HG02970 (cell line): ENCODE data around the gene ASB18.

ENCODE experiments used
- ATAC-seq: cut with Tn5 transposase; IDR thresholded peaks from one replicate; pipeline ENCODE4 v1.9.1; 2021; ENCODE audit warnings: mild to moderate bottlenecking, moderate library complexity, moderate number of reproducible peaks; ENCODE audit not compliant: unreplicated experiment, low FRiP score

The ASB18 gene

DNA sequence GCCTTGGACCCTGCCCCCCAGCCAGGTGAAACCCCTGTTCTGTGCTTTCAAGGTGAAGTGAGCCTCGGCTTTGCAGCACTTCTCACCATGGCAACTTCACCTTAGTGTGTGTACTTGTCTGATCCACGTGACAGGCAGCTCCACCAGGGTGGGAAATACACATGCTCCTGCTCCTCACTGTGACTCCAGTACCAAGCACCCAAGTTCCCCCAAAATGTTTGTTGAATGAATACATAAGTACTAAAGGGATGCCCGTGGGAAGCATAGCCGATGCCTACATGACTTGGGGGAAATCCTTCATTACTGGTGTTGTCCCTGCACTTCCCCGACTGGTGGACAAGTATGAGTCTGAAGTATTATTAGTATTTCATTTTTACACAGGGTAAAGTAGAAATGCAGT is 54.2 kb downstream of the ASB18 start:
- no peak for ATAC-seq

DNA sequence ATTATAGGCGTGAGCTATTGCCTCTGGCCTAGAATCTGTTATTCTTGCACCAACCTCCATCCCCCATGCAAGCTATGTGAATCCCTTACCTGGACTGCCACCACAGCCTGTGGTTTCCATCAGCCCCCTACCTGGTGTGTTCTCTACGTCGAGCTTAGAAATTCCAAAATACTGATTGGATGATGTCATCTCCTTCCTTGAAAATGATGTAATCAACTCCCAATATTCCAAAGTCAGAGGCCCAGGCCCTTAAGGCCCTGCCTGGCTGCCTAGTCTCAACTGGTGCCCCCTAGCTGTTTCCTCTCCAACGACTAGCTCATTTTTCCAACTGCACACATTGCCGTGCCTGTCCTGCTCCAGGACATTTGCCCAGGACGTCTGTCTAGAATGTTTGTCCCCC is 54.7 kb downstream of the ASB18 start:
- ATAC-seq: no peak

DNA sequence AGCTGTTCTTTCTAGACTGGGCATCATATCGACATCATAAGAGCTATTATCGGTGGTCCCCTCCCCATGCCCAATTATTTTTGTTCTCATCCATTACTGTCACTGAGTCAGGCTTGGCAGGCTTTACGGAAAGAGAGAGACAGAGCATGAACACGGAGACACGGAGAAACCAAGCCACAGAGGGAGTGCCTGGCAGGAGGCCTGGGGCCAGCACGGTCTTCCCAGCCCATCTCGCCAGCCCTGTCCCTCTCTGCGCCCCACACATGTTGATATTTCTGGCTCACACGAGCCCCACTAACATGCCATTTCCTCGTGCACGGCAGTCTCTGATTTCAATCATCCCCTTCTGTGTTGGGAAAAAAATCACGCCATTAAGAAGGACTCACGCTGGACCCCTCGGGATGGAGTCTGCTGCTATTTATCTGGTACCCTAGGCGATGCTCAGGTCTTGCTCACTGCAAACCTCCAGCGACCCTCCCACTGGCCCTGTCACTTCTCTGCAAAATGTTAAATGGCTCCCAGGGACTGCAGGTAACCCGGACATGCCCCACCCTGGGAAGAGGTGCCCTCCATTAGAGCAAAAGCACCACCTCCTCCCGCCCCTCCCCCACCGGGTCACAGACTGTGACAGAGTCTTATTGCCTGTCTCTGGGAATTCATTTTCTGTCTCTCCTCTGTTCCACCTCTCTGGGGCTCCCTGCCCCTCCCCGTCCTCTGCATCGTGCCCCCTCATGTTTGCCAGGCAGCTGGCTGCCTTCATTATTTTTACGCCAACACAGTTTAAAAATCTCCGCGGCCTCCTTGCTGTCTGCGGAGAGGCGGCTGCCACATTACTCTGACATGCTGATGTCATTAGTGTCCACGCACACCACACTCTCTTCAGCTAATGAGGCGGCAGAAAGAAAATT is 55.9 kb downstream of the ASB18 start:
- ATAC-seq: no peak

DNA sequence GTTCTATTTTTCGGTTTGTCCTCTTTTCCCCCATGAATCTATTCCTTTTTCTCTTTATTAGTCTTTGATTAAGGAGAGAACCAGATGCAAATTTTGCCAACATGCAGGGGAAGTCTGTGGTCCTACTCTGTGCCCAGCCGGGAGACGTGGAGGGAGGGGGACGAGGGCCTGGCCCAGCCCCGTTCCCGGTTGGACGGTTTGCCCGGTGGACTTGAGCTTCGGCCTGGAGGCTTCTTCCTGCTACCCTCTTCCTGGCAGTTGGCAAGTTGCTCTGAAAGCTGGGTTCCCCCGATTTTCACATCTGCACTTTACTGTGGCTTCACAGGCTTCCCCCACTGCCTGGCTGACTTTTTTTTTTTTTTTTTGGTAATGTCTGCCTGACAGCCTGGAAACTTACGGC is 56.7 kb downstream of the ASB18 start:
- ATAC-seq: no peak

DNA sequence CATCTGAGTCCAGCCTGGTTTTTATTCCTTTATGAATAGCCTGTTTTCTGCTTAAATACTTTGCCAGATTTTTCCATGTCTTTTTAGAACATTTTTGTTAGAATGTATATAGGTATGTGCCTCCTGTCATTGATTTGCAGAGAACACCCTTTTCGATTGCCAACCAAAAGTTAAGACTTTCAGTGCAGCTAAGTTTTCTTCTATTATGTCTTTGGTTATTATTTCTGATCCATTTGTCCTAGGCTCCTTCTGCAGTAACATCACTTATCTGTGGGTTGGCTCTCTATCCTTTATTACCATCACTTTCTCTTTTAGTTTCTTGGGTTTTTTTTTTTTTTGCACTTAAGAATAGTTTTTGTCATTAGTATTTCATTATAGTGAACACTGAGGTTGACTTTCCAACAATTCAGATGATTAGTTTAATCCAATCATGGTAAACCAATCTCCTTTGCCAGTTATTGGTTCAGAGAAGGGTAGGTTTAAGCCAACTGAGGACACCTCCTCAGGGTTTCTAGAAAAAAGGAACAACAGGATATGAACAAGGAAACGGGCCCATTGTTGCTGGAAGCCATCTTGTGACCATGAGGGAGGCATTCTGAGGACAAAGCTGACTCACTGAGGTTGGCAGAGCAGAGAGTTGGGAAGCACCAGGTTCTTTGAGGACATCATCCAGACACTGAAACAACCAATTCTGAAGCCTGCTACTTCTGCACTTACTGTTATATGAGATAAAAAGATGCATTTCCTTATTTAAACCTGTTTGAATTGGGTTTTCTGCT is 58.1 kb downstream of the ASB18 start:
- no peak for ATAC-seq

DNA sequence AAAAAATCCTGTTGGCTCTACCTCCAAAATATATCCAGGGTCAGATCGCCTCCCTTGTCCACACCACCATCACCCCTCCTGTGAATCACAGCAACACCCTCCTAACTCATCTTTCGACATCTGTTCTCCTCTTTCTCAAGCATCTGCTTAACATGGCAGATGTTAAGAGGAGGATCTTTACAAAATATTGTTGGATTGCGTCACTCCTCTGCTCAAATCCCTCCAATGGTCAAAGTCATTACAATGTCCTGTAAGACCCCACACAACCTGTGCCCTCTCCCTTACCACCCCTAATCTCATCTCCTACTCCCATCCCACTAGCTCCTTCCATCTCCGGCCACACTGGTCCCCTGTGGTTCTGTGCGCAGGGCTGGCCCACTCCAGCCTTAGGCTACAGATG is 59.3 kb downstream of the ASB18 start:
- ATAC-seq: no peak

DNA sequence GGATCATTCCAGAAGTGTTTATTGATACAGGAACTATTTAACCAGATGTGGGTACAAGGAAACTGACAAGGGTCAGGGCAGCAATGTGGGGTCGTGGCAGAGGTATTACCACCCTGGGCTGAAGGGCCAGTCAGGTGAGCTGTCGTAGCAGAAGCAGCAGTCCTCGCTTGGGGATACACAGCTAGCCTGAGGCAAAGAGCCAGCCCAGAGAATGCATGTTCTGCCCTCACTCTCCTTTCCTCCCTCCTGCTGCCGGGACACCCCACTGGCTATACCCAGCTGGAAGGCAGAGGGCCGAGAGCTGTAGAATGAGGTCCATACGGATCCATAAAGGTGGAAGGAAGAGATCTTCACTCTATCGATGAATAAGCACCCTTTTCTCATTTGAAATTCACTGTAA is 63.8 kb downstream of the ASB18 start:
- ATAC-seq: no peak

DNA sequence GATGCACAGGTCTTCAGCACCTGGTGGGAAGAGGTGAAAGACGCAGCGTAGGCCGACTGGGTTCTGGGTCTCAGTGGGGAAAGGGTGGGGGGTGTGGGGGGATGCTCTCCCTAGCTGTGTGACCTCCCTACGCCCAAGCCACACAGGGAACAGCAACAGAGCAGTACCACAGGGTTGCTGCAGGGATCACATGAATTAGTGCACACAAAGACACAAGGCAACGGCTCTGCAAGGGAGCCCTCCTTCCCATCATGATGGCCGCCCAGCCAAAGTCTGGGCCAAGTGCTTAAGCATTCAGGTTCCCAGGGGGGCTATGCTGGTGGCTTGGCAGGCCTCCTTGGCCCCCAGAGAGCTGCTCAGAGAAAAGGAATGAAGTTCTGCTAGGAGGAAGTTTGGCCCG is 67.8 kb downstream of the ASB18 start:
- no peak for ATAC-seq

DNA sequence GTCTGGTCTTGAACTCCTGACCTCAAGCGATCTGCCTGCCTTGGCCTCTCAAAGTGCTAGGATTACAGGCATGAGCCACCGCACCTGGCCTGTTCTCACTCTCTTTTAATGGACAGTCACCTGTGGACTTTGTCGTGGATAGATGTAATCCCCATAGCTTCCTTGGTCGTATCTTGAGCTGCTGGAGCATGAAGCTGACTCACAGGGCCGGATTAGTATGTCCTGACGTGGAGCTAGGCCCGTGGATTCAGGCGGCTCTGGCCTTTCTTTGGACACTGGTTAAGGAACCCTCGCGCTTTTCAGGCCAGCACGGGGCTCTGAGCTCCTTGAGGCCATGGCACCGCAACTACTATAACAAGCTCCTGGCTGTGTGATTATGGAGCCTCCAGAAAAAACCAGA is 68.5 kb downstream of the ASB18 start:
- no peak for ATAC-seq

DNA sequence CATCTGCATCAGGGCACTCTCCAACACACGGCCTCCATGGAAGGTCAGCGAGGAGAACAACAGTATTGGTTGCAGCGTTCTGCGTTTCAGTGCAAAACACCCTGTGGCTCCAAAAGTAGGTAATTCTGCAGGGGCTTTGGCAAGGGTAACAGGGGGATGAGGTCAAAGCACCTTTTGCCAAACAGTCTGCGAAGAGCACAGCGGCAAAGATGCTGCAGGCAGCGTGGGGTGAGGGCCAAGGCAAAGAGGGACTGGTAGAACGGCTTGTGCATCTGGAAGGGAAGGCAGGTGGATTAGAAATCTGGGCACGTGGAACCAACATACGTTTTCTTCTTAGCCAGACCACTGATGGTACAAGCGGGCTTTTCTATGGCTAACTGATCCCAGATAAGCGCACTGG is 69.4 kb downstream of the ASB18 start:
- no peak for ATAC-seq

DNA sequence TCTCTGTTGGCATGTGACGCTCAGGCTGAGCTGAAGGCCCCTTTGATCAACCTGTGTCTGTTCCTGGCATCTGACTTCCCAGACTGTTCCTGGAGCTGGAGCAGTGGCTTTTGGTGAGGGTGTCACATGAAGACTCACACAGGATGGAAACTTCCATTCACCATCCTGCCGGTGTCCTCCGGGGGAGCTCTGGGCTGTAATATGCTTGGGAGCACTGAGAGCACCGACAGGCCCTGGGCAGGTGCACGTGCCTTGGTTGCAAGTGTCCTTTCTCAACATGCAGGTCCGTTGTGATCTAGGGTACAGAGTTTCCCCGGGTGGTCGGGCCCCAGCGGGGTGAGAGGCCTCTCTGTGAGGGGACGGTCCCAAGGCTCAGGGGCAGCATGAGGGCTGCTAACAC is 71.2 kb downstream of the ASB18 start:
- no peak for ATAC-seq

DNA sequence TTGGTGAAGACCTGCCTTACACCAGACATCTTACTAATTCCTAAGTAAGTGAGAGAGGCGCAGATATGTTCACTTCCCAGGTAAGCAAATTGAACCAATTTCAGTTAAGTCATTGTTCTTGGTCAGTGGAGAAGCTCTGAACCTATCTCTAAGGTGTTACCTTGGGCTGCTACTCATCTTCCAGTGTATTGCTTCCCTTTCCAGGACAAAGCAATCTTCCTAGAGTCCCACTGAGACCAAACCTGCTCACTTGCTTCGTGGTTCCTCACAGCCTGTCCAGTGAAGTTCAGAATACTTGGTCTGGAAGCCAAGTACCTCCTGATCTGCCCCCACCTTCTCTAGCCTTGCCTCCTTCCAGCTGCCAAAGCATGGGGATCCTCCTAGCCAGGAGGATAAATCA is 73.5 kb downstream of the ASB18 start:
- no peak for ATAC-seq

DNA sequence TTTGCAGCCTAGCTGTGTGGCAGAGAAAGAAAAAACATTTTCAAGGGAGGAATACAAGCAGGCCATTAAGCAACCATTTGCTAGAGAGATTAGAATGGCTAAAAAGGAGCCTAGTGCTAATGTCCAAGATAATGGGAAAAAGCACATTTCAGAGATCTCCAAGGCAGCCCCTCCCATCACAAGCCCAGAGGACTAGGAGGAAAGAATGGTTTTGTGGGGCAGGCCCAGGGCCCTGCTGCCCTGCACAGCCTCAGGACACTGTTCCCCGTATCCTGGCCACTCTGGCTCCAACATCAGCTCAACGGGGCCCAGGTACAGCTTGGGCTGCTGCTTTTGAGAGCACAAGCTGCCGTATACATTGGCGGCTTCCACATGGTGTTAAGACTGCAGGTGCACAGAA is 79.5 kb downstream of the ASB18 start:
- ATAC-seq: no peak

DNA sequence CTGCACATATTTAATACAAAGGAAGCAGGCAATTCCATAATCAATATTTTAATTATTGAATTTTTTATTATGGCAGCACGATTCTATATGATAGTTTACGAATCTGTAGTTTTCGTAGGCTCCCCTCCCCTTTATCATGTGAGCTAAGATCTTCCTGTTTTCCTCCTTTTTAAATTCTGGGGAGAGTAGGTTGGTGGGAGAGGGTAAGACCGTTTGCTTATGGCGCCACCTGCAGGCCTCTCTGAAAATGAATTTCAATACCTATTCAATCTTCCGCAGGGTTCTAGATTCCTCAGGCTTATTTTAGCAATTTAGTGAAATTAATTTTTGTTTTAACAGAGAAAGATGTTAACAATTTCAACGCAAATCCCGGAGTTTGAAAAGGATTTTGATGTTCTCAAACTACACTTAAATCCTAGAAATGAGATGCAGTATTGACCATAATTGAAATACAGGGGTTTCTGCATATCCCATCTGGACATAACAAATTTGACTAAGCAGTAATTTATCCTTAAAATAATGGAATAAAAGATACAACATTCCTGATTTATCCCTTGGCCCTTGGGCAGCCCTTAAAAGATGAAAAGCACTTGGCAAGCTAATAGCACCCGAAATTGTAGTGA is 83.3 kb downstream of the ASB18 start:
- ATAC-seq: no peak

DNA sequence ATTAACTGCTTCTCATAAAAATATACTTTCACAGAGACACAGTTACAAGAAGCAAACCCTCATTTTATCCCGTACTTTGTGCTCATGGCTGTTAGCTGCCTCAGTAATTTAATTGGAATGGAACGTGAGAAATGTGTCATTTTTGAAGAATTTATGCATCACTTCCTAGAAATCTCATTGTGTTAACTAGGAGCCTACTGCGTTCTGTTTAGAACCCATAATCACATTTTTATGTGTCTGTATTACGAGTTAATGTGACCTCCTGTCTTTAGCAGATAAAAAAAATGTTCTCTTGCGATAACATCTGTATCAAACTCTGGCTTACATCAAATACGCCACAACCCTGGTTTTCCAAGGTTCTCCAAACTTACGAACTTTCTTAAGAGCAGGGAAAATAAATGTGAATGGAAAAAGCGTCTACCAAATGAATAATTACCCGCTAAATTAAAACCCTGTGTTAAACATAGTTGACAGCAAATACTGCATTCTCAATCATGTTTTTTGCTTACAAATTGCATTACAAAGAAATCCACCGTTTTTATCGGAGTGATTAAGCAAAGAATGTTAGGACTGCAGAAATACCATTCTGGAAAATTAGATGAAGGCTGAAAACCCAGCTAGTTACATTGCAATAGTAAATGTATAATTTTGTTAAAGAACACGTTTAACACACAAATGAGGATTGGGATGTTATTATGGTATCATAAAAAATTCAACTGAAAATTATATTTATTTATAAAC is 84.0 kb downstream of the ASB18 start:
- no peak for ATAC-seq

DNA sequence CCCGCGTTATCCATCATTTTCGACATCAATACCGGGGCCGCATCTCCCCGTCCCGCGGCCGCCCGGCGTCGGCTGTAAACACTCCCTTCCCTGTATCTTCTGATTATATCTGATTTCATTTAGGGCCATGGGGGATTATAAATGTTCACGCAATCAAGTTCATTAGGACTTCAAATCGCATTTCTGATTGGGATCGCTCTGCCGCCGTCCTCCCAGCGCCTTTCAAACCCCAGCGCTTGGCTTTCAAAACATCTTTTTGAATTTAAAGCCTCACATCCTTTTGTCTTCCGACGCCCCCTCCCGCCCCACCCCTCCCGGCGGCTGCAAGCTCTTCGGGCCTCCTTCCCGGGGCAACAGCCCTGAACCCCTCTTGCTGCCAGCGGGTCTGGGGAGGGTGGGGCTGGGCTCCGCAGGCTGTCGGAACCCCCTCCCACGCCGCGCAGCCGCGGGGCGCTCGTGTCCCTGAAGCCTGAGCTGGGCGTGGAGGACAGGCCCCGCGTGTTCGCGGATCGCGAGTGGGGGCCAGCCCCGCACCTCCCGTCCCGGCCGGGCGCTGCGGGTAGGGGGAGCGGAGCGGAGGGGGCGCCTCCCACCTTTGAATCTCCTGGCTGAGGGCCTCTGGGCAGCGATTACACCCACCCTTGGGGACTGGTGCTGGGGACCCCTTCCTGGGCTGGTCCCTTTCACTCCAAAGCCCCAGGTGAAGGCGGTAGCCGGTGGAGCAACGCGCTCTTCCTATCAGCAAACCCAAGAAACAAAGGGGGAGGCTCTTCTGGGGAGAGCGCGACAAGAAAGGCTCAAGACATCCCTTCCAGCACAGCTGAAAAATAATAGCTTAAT is 84.8 kb downstream of the ASB18 start:
- no peak for ATAC-seq

DNA sequence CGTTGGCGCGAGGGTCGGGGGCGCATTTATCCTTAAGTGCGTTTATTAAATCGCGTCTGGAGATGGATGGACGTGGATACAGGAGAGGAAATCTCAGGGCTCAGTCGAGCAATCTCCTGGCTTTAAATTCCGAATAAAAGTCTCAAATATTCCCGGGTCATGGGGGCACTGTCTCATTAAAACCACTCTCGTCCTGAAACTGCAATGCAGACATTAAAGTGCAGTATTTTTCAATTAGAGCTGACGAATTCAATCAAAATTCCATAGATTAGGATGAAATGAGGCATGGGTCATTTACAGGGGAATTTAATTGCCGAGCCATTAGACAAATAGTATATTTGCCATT is 85.3 kb downstream of the ASB18 start:
- ATAC-seq: no peak

DNA sequence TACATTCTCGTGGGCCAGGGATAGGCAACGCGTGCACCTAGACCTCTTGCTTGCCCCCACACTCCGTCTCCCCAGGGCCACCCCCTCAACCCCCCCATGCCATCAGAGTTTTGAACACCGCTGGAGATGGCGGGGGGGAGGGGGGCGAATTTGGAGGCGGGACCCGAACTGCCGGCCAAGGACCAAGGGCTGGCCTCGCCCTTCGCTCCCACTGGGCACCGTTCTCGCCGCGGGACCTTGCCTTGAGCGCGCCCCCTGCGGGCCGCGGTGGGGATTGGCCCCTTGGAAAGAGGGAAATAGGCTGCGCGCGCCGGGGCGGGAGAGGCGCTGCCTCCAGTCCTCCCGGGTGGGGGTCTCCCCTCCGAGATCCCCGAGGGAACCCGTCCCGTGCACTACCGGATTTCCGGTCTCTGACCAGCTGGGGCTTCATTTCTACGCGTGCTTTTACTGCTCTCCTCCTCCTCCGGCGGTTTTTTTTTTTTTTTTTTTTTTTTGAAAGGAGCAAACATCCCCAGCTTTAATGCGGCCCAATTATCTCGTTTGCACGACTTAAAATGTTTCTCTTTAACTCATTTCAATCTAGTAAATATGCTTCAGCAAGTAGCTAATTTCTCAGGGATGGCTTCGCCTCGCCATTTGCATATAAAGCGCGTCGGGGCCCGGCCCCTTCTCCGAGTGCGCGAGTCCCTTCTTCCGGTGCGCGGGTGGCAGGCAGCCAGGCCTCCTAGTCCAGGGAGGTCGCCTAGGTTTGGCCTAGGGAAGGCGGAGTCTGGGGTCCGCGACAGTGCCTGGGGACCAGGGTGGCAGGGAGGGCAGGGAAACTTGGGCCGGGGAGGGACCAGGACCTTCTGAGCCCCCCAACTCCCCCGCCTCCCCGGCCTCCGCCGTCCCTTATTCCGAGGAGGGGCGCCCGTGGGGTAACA is 86.0 kb downstream of the ASB18 start:
- no peak for ATAC-seq

DNA sequence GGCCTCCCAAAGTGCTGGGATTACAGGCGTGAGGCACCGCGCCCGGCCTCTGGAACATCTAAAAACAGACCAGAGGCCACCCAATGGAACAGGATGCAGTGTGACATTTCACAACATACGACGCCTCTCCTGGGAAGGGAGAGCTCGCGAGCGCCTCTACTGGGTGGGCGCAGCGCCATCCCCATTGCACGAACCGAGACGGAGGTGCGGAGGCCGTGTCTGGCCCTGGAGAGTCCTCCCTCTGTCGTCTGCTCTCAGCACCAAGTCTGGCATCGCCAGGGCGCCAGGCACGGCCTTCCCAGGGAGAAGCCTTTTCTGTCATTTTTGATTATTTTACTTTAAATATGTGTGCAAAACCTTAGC is 86.6 kb downstream of the ASB18 start:
- no peak for ATAC-seq
